ENCODE data around the gene CCDC38.

- TF ChIP-seq CHD1 (IDR thresholded peaks at IDR 0.05; ENCODE audit: low read depth, low read length) (no peak), CEBPB (IDR thresholded peaks at IDR 0.05; ENCODE audit: borderline replicate concordance in 1 of 2, low read depth in 2 of 2, low read length in 2 of 2) (no peak), CTCF (IDR thresholded peaks at IDR 0.05 in 2 of 3, conservative IDR thresholded peaks at IDR 0.05 in 1 of 3; ENCODE audit: control insufficient read depth in 2 of 3, extremely low read depth in 1 of 3, insufficient read depth in 1 of 3, low read depth in 3 of 3, low read length in 3 of 3) (no peak), CBX3 (IDR thresholded peaks at IDR 0.05; ENCODE audit: borderline replicate concordance, low read depth) (no peak), POLR2AphosphoS5 (IDR thresholded peaks at IDR 0.05; ENCODE audit: low read length) (no peak), TAF1 (IDR thresholded peaks at IDR 0.05; ENCODE audit: borderline replicate concordance, low read depth, low read length) (no peak), CHD2 (IDR thresholded peaks at IDR 0.05; ENCODE audit: borderline replicate concordance, low read depth, low read length) (no peak), CHD4 (IDR thresholded peaks at IDR 0.05) (no peak), POLR2A (IDR thresholded peaks at IDR 0.05; ENCODE audit: low read depth, low read length) (no peak)
Measured at GRCh38 chr12:95898081-95898480, 44.3 kb downstream of the CCDC38 start.

Measured in GM12878 (cell line).